Esophagus muscularis mucosa (tissue), 4 donors: ENCODE results near the gene RNU6-1.

Experiments used
- CTCF ChIP-seq, 3 experiments: fragments of 200-600 bp in 2 of 3; fragments of 450-650 bp in 1 of 3; sonication (generic) in 2 of 3; IDR thresholded peaks; one replicate each; pipeline ENCODE4 v1.5.1; 2017 to 2019; ENCODE audit warnings: antibody characterized with exemption in 3 of 3, mild to moderate bottlenecking in 2 of 3, moderate library complexity in 1 of 3
- EP300 ChIP-seq: sonication (generic); formaldehyde crosslinking; IDR thresholded peaks from one replicate; pipeline ENCODE4 v1.6.1; 2017; ENCODE audit warnings: antibody characterized with exemption
- POLR2A ChIP-seq: fragments of 450-650 bp; IDR thresholded peaks from one replicate; pipeline ENCODE4 v1.6.1; 2017; ENCODE audit warnings: antibody characterized with exemption, moderate library complexity, mild to moderate bottlenecking, low read depth
- POLR2AphosphoS5 ChIP-seq, 2 donors: sonication (generic); formaldehyde crosslinking; IDR thresholded peaks; one replicate each; pipeline ENCODE4 v1.6.1; 2017; ENCODE audit warnings: antibody characterized with exemption in 2 of 2

GRCh38 chr15:67827562-67828277 is 12.1 kb downstream of the RNU6-1 start:
- TF ChIP-seq CTCF (IDR thresholded peaks at IDR 0.05) (no peak), POLR2AphosphoS5 (IDR thresholded peaks at IDR 0.05) (no peak), POLR2A (no peak), EP300 (no peak)
